UCSD-AML1 (cell line): ENCODE data around the gene PLAC8L1.
"Not testable (repeated sequence)": the region's sequence is repeated elsewhere in the genome, so short reads cannot be mapped to it uniquely, and the experiment has no call there.

Experiments
- DNase-seq: peaks from one replicate; lab custom pipeline; 2025; ENCODE audit not compliant: unreplicated experiment; lab: John Stamatoyannopoulos, UW

PLAC8L1 gene

GRCh38 chr5:146105477-146105876, at the start of gene PLAC8L1:
TSS of gene PLAC8L1 (minus strand) at chr5:146105577. CDS start at chr5:146104311, 1,266 bp downstream.
- DNase-seq = no peak

GRCh38 chr5:146151970-146152369, 46.6 kb upstream of the PLAC8L1 start:
- DNase-seq = no peak

DNA sequence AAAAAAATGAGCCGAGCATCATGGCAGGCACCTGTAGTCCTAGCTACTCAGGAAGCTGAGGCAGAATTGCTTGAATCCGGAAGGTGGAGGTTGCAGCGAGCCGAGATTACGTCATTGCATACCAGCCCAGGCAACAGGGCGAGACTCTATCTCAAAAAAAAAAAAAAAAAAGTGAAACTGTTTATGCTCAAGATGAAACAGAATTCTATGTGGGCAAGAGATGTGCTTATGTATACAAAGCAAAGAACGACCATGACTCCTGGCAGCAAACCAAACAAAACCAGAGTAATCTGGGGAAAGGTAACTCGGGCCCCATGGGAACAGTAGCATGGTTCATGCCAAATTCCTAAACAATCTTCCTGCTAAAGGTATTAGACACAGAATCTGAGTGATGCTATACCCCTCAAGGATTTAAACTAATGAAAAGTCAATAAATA, 32.6 kb upstream of the PLAC8L1 start:
- DNase-seq = no peak

GRCh38 chr5:146130440-146131045, 25.2 kb upstream of the PLAC8L1 start:
- DNase-seq = no peak

DNA sequence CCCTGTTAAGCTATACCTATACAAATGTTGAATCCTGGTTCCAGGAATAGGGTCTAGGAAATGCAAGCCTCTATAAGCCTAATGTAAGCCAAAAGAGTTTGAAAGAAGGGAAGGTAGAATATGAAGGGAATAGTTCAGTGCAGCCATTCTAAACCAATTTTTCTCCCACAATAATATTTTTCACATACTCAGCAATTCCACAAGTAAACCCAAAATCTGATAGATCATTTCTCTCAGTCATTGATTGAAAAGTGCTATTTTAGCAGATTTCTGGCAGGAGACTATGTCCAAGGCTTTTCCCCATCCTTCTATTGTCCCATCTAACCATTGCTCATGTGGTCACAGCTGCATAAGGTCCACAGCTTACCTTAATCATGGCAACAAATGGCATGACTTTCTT, 20.7 kb upstream of the PLAC8L1 start:
- DNase-seq = no peak

GRCh38 chr5:146124580-146124979, 19.2 kb upstream of the PLAC8L1 start:
- no peak for DNase-seq

DNA sequence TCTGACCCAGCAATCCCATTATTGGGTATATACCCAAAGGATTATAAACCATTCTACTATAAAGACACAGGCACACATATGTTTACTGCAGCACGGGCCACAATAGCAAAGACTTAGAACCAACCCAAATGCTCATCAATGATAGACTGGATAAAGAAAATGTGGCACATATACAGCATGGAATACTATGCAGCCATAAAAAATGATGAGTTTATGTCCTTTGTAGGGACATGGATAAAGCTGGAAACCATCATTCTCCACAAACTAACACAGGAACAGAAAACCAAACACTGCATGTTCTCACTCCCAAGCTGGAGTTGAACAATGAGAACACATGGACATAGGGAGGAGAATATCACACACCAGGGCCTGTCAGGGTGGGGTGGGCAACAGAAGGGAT, 16.1 kb upstream of the PLAC8L1 start:
- DNase-seq = not testable (repeated sequence)

GRCh38 chr5:146118322-146118721, 12.9 kb upstream of the PLAC8L1 start:
- no peak for DNase-seq

DNA sequence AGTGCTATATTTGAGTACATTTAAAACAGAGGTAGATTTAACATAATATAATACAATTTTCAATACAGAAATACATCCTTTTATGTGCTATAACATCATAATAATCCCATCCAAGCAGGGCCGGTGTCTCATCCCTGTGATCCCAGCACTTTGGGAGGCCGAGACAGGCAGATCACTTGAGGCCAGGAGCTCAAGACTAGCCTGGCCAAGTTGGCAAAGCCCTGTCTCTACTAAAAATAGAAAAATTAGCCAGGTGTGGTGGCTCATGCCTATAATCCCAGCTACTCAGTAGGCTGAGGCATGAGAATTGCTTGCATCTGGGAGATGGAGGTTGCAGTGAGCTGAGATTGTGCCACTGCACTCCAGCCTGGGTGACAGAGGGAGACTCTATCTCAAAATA, 11.8 kb upstream of the PLAC8L1 start:
- DNase-seq = not testable (repeated sequence)

GRCh38 chr5:146116361-146116760, 11.0 kb upstream of the PLAC8L1 start:
- DNase-seq = no peak

DNA sequence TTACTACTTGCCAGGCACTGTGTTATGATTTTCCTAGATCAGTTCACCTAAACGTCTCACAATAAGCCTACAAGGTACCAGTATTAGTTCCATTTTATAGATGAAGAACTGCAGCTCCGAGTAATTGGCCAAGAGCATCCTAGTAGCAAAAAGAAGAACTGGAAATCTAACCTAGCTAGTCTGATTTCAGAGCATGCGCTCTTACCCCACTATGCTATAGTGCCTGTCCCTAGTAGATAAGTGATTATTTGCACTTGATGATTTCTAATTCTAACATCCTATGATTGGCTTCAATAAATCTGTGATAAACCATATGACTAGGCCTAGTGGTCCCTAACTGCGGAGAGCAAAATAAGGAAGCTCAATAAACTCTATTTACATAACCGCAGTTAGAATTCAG, 7.1 kb upstream of the PLAC8L1 start:
- no peak for DNase-seq

- DNase-seq = no peak
Measured at GRCh38 chr5:146111409-146111808, 6.0 kb upstream of the PLAC8L1 start.

GRCh38 chr5:146109379-146109778, 4.0 kb upstream of the PLAC8L1 start:
- DNase-seq = no peak

DNA sequence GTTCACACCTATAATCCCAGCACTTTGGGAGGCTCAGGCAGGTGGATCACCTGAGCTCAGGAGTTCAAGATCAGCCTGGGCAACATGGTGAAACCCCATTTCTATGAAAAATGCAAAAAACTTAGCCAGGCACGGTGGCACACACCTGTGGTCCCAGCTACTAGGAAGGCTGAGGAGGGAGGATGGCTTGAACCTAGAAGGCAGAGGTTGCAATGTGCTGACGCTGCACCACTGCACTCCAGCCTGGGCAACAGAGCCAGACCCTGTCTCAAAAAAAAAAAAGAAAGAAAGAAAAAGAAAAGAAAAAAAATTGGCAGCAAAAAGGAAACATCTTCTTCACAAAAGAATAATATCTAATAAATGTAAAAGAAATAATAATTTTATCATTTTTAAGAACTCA, 3.5 kb upstream of the PLAC8L1 start:
- DNase-seq = not testable (repeated sequence)

GRCh38 chr5:146107901-146108300, 2.5 kb upstream of the PLAC8L1 start:
- DNase-seq = no peak

DNA sequence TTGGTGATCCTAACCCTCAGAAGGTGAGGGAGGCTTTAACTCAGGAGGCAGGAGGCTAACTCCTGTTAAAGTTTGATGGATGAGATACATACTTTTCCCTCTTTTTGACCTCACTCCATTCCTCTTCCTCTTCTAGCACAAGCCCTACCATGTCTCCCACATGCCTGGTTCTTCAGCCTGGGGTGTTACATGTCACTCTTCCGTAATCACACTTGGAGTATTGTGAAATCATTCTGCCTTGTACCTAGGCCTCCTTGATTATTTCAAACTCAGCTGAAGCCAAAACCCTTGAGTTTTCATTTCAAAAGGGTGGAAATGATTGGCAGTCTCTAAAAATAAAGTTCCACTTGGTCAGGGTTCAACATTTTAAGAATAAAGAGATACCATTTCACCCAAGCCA, 1.8 kb downstream of the PLAC8L1 start:
- DNase-seq = no peak

DNA sequence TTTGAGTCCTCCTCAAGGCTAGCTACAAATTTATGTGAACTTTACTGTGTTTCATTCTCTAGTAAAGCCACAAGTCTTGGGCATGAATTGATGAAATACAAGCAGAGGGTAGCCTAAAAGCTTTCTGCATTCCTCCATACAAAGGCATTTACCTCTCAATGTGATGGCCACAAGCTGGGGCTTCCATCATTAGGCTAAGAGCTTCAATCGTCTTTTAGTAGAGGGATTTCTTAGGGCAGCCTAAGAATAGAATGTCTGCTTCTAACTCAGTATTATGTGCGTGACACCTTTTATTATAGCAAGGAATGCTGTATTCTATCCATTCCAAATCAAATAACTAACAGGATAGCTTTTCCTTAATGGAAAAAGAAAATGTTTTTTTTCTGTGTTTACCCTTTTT, 3.7 kb downstream of the PLAC8L1 start:
- DNase-seq = no peak

DNA sequence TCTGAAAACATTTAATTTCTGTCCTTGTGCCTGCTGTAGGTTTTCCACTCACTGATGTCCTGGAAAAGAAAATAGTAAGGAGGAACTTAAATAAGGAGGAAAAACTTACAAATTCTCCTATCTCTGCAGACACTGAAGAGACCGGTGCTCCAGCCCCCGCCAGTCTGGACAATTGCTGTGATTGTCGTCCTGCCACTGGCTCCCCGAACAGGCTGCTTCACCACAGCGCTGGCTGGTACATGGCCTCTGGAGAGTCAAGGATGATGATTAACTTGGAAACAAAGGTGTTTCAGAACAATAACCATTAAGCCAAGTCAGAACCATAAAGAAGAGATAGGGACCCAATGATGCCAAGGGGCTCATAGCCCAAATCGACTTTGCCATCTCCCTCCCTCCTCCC, 7.3 kb downstream of the PLAC8L1 start:
- DNase-seq = no peak

DNA sequence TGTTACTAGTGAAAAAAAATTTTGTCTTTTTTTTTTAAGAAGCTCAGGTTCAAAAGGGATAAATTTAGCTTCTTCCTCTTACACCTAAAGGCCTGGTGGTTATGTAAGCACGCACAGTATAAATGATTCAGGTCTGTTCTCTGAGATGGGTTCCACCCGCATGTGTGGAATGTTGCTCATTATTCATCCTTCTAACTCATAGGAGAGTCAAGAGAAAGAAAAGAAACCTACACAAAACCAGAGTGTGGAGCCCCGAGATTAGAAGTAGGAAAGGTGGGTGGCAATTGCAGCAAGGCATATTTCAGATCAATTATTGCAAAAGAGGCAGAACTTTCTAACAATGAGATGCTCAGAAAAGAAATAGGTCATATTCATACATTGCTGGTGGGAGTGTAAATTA, 13.5 kb downstream of the PLAC8L1 start:
- no peak for DNase-seq

GRCh38 chr5:146089287-146089686, 16.1 kb downstream of the PLAC8L1 start:
- no peak for DNase-seq

DNA sequence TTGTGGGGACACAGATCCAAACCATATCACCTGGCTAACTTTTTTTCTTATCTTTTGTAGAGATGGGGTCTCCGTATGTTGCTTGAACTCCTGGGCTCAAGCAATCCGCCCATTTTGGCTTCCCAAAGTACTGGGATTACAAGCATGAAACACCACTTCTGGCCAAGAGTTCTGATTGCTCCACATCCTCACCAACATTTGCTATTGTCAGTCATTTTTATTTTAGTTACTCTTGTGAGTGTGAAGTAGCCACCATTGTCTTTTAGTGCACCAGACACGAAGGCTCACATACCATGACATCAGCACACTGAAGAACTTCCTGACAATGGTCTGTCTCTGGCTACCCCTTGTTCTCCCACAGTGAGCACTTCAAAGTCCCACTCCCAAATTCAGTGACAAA, 17.3 kb downstream of the PLAC8L1 start:
- DNase-seq = no peak

- DNase-seq = no peak
Measured at GRCh38 chr5:146084376-146084775, 21.0 kb downstream of the PLAC8L1 start.

DNA sequence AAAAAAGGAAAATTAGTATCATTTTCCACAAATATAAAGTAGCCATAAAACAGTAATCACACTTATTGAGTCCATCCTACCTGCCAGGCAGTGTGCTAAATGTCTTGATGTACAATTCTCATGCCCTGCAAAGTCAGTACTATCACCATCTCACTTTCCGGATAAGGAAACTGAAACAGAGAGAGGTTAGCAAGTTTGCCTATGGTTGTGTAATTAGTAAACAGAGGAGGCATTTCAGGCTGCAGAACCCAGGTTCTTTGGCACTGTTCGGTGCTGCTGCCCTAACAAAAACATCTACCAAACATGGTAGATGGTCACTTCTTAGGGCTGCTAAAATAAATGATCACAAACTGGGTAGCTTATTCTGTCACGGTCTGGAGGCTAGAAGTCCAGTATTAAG, 22.6 kb downstream of the PLAC8L1 start:
- no peak for DNase-seq
